Eye (tissue), 1 donor: ENCODE results near the gene CAPN9.
A peak's percentile ranks its signal among the peaks of the same experiment; 100 is the strongest.

Experiments
- DNase-seq: peaks from one replicate; pipeline ENCODE4 v3.0.0-alpha.2; 2015

The CAPN9 gene

DNA sequence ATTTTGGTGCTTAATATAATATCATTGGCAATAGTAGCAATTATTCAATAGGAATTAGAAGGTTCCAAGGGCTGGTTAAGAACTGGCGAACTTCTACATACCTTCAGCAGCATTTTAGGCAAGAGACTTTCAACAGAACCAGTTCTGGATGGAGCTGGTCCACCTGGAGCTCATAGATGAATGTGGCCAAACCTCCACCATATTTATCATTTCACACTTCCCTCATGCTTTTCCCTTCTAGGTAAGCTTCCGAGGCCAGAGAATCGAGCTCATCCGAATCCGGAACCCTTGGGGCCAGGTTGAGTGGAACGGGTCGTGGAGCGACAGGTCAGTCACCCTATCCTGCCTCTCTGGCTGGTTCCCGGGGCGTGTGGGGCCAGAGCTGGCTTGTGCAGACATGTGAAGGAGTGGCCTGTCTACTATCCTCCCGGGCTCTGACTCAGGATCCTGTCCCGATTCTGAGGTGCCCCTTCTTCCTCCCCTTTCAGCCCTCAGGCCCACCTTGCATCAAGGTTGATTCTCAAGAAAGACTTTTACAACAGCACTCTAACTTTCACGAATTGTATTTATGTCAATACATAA, 24.7 kb downstream of the CAPN9 start:
- DNase-seq = no peak

GRCh38 chr1:230772457-230773395, 25.5 kb downstream of the CAPN9 start:
- DNase-seq = peak; percentile 80

DNA sequence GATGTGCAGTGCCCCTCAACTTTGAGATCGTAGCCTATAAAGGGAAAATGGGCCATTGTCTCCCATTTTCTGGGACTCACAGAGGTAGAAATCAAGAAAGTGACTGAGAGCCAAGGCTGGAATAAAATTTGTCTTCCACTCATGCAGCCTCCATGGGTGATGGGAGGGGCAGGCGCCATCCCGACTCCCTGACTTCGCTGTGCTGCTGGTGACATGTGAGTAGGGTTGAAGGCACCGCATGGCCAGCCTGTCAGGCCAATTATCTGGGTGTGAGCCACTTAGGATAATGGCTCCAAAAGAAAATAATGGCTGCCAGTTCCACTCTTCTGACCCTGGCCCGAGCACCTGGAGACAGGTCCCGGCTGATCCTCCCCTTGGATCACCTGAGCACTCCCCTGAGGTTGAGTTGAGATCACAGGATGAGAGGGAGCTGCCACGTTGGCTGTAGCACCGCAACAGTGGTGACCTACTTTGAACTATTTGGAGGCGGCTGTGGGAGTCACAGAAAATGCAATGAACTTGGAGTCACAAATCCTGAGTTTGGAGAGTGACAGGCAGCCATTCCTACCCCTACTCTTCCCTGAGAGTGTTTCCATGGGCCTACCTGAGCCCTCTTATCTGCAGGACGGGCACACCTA, 26.3 kb downstream of the CAPN9 start:
- DNase-seq = no peak

DNA sequence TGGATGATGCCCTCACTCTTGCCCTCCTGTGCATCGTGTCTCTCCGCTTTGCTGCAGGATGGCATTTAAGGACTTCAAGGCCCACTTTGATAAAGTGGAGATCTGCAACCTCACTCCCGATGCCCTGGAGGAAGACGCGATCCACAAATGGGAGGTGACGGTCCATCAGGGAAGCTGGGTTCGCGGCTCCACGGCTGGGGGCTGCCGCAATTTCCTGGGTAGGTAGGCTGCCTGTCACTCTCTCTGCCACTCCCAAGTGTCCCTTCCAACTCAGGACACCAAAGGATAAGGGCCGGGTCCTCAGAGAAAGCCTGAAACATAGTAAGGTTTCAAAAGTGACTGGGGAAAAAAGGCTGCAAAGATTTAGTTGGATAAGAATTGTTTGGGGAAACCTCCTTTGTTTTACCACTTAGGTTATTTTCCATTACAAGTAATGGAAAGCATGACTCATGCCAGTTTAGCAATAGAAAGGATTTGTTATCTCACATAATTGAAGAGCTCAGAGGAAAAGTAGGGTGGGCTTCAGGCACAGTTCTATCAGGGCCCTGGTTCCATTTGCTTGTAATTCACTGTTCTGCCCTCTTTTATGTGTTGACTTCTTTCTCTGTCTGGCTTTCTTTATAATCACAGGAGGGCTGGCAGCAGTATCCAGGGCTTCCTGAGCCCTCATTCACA, 31.9 kb downstream of the CAPN9 start:
- DNase-seq = no peak

DNA sequence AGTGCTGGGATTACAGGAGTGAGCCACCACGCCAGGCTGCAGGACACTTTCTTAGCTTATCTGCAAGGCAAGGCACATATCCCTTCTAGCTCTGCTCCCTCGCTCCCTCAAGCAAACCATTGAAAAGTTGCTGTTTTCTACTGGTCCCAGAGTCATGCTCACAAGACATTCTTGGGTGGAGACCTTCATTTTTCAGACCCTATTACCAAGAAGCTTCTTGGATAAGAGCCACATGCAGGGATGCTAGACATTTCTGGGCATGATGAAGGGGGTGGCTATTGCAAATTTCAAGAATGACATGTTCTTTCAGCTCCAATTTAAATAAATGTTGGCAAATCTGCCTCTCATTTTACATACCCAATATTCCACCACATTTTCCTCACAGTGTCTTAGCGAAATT, 33.9 kb downstream of the CAPN9 start:
- DNase-seq = no peak

DNA sequence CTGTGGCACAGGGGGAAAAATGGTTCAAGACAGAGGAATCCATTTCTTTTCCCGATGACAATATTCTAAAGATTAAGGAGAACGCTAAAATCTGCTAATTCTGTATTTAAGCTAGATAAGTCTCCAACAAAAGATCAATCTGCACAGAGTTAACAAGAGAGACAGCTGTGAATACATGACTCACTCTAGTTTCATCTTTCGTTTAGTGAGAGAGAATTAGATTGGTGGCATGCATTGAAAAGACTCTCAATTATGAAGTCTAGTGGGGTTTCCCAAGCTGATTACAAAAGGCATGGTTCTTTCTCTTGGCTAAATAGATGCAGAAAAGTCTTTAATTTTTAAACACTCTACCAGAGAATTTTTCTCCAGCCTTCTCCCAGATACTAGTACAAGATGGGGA, 34.4 kb downstream of the CAPN9 start:
- no peak for DNase-seq

GRCh38 chr1:230784163-230784562, 37.0 kb downstream of the CAPN9 start:
- DNase-seq = no peak

- DNase-seq = peak; percentile 53
These were observed 38.6 kb downstream of the CAPN9 start for GRCh38 chr1:230785636-230786384.

- no peak for DNase-seq
These were observed 39.2 kb downstream of the CAPN9 start for GRCh38 chr1:230786385-230786753.

DNA sequence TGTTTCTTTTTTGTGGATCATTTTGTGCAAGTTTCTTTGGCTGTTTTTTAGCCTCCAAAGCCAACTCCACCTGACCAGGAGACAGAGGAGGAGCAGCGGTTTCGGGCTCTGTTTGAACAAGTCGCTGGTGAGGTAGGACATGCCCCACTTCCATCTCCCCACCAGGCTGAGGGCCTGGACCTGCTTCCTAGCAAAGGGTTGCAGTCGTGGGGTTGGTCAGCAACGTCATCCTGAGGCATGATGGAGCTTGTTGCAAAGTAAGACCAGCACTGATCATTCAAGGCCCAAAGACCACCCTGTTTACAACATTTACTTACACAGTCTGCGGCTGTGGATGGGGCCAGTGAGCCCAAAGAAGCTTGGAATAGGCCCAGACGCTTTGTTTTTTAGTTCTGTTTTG, 40.3 kb downstream of the CAPN9 start:
- no peak for DNase-seq

- DNase-seq = no peak
These were observed 41.5 kb downstream of the CAPN9 start for GRCh38 chr1:230788561-230789275.

- no peak for DNase-seq
These were observed 42.8 kb downstream of the CAPN9 start for GRCh38 chr1:230790026-230790425.

GRCh38 chr1:230791986-230792564, 44.9 kb downstream of the CAPN9 start:
- DNase-seq = no peak

- DNase-seq = no peak
These were observed 45.7 kb downstream of the CAPN9 start for GRCh38 chr1:230792691-230793462.

- DNase-seq = no peak
These were observed 46.2 kb downstream of the CAPN9 start for GRCh38 chr1:230793463-230793745.

- no peak for DNase-seq
These were observed 47.2 kb downstream of the CAPN9 start for GRCh38 chr1:230794431-230794830.

GRCh38 chr1:230794871-230795605, 47.9 kb downstream of the CAPN9 start:
- no peak for DNase-seq

GRCh38 chr1:230796626-230797025, 49.4 kb downstream of the CAPN9 start:
- DNase-seq = no peak

GRCh38 chr1:230797376-230797920, 50.3 kb downstream of the CAPN9 start:
- no peak for DNase-seq

DNA sequence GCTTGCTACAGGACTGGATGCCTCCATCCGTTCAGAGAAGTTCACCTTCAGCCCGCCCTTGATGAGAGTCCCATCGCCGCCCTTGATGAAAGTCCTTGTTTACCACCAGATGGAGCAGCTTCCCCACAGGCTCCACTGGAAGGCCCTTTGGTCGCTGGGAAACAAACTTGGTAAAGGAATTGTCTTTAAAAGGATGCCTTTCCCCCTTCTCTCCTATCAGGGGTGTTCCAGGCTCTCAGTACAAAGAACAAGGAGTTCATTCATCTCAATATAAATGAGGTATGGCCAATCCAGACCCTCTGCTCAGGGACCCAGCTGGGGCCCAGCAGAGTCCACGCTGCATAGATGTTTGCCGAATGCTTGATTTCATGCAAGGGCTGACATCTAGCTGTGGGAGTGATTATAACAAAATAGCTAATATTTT, 50.8 kb downstream of the CAPN9 start:
- DNase-seq = peak; percentile 87
